Renal cortex interstitium (tissue), 11 donors: Measurements from ENCODE around the gene GNAL. TPM values are rescaled to one million over a fixed set of nuclear protein-coding genes. Genes with fewer than 3 reads are reported as not detected.
"Not testable (repeated sequence)": the region's sequence is repeated elsewhere in the genome, so short reads cannot be mapped to it uniquely, and the experiment has no call there.

Source experiments
- DNase-seq, 11 donors: peaks; one replicate each; pipeline ENCODE4 v3.0.0-alpha.2; 2013; ENCODE audit warnings: low read depth in 9 of 11, low spot score in 4 of 11; ENCODE audit errors: extremely low read depth in 1 of 11
- polyA plus RNA-seq, 3 donors: library from polyadenylated mRNA; unstranded; fragments of 120-200 nt; gene quantifications; one replicate each; pipeline ENCODE4 v1.2.1, GENCODE V29; 2013; ENCODE audit not compliant: insufficient read length in 3 of 3

GNAL gene
- polyA plus RNA-seq, 3 donors, result 3.7 to 4.1 (median 4.0) TPM

DNA sequence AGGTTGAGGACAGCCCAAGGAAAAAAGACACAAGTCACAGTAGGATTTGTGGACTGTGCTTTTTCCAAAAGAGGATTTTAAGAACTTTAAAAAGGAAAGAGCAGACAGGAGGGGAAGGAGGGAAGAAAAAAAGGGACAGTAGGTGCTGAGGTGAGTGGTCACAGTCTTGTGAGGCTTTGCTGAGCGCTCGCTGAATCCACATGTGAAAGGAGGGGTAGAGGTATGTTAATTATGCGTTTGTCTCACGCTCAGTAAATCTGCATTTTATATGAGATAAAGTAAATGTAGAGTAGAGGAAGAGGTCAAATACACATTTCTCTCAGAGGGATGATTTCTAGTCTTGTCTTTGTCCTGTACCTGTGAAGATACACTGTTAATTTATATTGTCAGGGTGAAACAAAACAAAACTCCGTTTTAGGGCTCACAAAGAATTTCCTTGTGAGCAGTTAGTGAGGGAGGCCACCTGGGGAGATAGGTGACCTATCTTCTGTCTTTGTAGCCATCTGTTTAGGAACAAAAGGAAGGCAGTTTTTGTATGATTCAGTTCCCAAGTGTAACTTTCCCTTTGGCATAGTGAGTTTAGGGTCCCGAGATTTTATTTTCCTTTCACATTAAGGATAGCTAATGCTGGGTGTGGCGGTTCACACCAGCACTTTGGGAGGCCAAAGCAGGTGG lies 25.3 kb downstream of the GNAL start:
- DNase-seq, result no peak

GRCh38 chr18:11716767-11717315 lies 27.8 kb downstream of the GNAL start:
- not testable (repeated sequence) for DNase-seq

- no peak for DNase-seq
Measured at GRCh38 chr18:11719050-11719449, 30.0 kb downstream of the GNAL start.

GRCh38 chr18:11719621-11720020 lies 30.6 kb downstream of the GNAL start:
- no peak for DNase-seq

DNA sequence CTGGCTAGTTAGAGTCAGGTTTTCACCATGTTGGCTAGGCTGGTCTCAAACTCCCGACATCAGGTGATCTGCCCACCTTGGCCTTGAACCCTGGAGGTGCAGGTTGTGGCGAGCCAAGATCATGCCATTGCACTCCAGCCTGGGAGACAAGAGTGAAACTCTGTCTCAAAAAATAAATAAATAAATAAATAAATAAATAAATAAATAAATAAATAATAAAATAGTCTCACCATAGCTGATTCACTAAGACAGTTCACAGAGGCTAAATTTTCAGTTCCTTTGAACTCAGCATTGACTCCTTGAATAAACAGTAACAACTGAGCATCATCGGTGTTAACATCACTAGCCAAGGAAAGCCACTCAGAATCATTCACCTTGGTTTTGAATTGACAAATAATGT lies 32.7 kb downstream of the GNAL start:
- no peak for DNase-seq

DNA sequence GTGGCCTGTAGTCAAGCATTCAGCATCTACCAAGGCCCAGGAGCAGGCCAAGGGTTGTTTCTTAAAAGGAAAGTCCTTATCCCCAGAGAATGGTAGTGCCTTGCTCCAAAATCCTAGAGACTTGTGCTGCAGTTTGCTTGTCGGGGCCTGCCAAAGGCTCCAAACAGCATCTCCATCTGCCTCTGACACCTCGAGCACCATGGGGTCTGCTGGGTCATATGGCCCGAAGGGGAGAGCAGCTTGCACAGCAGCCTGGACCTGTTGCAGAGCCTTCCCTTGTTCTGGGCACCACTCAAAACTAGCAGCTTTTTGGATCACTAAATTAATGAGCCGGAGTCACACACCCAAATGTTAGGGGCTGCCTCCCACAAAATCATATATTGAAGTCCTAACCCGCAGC lies 35.7 kb downstream of the GNAL start:
- DNase-seq, result no peak

DNA sequence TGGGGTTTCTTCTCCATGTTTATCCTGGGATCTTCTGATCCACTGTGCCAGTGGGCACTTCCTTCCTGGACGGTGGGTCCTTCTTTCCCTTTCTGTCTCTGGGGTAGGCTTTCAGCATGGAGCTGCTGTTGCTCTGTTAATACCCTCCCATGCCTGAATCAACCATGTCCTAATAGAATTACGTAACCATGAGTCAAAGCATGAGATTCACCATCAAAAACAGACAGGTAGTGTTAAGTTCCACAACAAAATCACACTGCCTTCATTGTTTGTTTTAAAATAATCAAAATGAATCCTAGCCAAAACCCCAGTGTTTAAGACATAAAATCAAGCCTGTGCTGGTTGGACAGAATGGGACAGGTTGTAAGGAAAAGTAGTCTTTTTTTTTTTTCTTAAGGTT lies 37.5 kb downstream of the GNAL start:
- no peak for DNase-seq

- DNase-seq, result no peak
Measured at GRCh38 chr18:11728249-11728648, 39.2 kb downstream of the GNAL start.

DNA sequence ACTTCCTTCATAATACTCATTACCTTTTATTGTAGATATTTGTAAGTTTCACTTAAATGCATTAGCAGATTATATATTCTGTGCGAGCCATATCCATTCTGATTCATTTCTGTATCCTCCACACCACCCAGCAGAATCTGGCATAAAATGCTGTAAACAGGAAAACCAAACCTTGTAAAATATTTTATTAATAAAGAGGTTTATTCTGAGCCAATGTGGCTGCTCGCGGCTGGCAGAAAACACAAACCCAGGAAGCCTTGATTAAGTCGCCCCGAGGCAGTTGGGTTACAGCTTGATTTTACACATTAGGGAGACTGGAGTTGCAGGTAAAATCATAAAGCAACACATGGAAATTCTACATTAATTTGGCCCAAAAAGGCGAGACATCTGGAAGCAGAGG lies 40.5 kb downstream of the GNAL start:
- no peak for DNase-seq

GRCh38 chr18:11733031-11733430 lies 44.0 kb downstream of the GNAL start:
- peak in 5 of 11 donors; percentile 43 to 60 (median 51) for DNase-seq

GRCh38 chr18:11736656-11737055 lies 47.6 kb downstream of the GNAL start:
- DNase-seq, result no peak

GRCh38 chr18:11739893-11740292 lies 50.8 kb downstream of the GNAL start:
- no peak for DNase-seq

DNA sequence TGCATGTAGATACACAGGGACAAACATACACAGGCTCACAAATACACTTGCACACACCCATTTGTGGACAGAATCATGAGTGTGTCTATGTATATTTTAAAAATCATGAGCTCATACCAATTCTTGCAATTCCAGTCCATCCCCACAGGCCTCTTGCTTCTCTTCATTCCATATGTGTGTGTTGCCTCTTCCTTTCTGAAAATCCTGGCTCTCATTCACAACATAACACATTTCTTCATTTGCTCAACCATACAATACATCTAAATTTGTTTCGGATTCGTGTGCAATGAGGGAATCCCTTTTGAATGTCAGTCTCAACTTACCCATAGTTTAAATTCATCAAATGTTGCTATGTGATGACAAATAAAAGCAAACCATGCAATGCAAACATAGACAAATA lies 51.4 kb downstream of the GNAL start:
- no peak for DNase-seq

- DNase-seq, result no peak
Measured at GRCh38 chr18:11741505-11742145, 52.6 kb downstream of the GNAL start.

DNA sequence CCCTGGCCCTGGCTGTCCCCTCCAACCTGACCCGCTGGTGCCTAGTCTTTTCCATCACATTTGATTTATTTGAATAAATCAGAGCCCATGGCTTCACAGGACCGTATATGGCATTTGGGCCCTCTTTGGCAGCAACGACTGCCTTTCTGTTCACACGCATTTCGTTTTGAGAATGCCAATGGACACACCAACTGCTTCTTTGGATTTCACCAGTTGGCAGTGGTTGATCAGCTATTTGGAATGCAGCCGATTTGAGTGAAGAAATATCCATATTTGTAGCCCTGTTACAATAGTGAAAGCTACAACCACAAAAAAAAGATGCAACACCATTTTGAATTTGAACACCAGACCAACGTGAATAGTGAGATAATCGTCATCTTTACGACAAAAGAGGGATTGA lies 56.5 kb downstream of the GNAL start:
- no peak for DNase-seq

DNA sequence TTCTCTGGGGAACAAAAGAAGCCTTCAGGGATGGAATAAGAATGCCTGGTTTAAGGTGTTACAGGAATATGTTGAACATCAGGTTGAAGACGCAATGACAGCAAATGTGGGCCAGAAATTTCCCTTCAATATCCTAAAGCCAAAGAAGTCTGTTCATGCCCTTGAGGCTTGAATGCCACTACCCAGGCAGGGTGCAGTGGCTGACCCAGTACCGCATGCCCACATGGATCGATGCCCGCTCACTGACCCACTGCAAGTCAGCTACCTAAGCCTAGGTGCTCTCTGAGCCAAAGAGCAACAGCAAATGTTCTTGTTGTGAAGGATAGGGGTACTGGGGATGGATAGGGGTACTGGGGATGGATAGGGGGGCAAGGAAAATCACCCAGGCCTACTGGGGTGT lies 58.2 kb downstream of the GNAL start:
- DNase-seq, result no peak

DNA sequence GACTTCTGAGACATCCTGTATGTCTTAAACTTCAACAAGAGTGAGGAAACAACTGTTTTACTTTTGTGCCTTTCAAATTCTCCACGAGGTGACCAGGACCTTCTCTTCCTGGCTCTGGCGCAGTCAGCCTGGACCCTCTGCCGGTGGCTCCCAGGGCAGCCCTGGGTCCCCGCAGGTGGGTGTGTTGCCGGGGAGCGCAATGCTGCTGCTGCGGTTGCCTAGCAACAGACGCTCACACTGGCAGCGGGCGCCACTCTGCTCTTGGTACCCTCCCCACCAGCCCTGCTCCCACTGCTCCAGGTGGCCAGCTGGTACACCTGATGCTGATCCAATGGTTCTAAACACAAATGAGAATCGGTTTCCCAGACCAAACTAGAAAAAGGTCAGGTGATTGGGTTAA lies 58.7 kb downstream of the GNAL start:
- DNase-seq, result no peak

- no peak for DNase-seq
Measured at GRCh38 chr18:11749305-11749704, 60.2 kb downstream of the GNAL start.

- no peak for DNase-seq
Measured at GRCh38 chr18:11750171-11750570, 61.1 kb downstream of the GNAL start.

DNA sequence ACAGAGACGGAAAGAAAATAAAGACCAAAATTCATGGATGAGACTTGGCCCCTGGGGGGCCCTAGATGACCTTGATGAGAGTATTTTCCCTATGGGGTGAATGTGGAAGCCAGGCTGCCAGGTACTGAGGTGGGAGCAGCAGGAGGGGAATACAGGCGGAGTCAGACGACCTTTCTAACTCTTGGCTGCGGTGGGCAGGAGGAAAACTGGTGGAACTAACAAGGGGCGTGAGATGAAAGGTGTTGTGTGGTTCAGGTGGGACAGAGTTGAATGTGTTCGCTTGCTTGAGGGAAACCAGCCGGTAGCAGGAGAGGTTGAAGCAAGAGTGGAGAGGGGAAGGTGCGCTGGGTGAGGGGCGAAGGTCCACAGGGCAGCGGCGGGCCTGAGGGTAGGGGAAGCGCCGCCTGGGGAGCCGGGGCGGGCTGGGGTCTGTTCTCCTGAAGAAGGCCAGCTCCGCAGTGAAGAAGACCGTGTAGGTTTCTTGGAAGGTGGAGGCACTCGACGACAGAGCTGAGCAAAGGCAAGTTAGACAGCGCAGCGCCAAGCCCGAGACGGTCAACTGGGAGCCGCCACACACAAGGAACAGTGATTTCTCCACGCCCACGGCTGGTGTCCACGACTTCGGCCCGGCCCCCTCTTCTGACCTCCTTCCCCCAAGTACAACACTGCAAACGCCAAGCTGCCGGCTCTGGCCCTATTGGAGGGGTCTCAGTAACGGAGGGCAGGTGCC lies 61.7 kb downstream of the GNAL start:
- DNase-seq, result no peak
